Measurements from ENCODE around the gene ZFAND2B.

Gene ZFAND2B

DNA sequence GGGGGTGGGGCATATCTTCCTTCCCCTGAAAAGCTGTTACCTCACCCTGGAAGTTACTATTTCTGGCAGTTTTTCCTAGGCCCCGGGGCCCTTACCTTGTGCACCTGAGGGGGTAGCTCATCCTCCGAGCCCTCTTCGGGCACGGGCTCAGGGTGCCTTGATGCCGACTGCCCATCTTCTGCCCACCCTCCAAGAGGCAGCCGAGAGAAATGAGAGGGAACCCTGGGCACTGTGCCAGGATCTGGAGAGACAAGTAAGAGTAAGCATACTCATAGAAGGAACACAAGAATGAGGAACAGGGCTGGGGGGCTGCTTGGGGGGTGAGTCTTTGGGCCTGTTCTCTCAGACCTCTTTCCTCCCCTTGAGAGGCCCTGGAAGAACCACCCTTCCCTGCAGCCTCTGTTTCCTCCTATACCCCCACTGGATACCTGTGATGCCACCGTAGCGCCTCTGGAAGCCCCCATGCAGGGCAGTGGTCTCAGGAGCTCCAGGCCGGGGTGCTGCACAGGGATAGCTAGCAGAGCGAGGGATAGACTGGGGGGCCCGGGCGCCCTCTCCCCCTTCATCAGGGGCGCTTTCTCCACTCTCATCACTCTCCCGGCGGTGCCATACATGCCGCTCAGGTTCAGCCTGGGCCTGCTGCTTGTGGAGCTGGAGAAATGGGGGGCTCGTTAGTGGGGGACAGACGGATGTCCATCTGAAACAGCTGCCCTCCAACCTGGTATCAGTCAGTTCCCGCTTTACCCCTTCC is 14.2 kb downstream of the ZFAND2B start:
- DNase-seq (ENCODE audit: low spot score), result no peak

DNA sequence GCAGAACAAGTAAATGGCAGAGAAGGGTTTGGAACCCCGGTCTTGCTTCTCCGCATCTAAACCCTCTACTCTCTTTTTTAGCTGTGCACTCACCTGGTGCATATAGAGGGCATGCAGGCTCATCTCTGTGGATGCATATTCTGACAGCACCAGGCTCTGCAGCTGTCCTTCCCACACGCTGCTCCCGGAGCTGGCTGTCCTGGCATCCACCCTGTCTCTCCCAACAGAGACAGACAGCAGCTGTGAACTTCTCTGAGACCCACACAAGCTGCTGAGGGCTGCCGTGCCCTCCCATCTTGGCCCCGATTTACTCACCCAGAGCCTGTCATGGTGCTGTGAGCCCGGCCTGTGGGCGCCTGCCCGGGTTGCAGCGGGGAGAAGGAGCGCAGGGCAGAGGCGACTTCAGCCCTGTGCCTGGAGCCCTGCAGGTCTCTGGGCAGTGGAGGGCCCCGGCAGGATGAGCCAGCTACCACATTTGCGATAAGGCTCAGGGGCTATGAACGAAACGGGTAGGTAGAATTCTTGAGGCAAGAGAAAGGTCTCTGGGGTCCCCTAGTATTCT is 15.5 kb downstream of the ZFAND2B start:
- no peak for DNase-seq (ENCODE audit: low spot score)

DNA sequence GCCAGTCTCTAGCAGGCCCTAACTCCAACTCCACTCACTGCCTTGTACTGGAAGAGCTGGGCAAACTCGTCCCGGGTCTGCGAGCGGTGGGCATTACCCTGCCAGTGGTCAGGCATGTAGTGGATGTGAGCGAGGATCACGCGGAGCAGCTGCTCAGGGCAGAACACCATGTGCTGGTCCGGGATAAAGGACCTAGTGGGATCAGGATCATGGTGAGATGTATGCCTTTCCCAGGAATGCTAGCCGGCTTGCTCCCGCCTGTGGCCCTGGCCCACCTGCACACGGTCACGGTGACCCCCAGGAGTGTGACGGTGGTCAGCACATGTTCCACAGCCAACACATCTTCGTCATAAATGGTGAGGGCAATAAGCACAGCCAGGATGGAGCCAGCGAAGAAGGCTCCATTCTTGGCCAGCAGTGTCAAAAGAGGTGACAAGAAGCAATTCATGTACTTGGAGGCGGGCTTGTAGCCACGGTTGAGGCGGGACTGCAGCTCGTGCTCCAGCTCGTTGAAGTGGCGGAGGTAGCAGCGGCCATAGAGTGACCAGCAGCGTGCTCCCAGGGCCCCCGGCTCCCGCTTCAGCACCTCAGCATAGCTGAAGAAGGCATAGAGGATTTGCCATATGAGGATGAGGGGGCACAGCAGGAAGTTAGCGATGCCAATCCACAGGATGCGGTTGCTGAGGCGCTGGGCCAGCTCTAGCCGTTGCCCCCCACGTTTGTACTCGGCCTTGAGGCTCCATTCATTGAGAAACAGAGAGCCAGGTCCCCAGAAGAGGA is 17.4 kb downstream of the ZFAND2B start:
- no peak for DNase-seq (ENCODE audit: low spot score)

DNA sequence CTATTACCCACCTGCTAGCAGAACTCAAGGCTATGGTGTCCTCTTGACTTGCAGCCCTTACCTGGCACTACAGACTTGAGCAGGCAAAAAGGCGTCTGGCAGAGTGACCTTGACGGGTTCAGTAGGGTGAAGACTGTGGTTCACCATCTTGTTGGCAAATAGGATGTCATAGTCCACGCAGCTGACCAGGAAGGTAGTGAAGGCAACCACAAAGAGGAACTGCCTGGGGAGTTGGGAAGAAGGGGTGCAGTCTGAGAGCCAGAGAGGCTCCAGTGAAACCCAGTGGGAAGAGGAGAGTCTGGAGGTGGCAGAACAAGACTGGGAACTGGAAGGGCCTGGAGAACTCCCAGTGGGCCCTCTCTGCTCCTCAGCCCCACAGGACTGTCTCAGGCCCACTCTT is 18.8 kb downstream of the ZFAND2B start:
- no peak for DNase-seq (ENCODE audit: low spot score)

DNA sequence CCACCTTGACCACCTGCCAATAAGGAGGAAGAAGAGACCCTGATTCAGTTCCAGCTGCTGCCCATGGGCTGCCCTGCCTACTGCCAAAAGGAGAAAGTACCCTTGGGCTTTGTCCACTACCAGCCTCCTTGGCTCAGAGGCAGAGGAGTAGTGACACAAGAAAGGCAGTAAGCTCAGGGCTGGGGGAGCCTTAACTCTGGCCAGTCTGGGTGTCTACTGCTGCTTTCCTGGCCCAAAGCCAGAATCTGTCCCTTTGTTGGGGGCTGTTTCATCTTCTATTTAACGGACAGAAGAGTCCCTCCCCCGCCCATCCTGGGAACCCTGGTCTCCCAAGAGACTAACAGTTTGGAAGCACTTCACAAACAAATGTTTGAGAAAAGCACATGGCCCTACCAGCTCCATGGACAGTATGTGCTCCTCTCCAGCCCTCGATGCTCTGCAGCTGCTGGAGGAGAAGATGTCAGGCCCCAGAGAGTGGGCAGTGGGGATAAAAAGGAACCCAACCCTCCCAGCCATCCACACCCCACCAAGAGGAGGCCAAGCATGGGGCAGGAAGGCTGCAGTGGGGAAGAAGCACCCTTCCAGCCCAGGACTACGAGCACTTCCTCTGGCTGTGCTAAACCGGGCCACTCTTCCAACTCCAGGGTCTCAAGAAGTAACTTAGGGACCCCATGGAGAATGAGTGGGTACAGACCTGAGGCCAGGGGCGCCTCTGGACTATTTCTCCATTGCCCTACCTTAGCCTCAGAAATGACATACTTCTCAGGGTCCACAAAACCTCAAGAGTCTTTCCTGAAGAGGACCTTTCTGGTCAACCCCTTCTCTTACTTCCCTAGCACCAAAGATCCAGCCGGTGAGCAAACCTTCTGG is 21.7 kb downstream of the ZFAND2B start:
- DNase-seq (ENCODE audit: low spot score), result no peak

DNA sequence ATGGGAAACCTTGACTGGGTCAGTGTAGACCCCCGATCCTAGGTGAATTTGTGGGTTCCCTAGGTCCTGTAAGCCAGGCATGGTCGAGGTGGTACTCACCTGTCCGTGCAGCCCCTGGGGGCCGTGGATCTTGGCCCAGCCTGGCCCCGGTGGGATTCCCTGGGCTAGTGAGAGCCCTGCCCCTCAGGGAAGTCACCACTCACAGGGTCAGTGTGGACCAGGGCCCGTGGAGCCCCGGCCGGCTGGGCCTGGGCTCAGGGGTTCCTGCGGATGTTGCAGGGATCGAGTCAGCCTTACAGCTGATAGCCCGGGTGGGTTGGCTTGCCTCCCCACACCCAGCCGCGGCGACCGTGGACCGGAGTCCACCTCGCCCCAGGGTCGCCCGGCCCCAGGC is 22.3 kb downstream of the ZFAND2B start:
- no peak for DNase-seq (ENCODE audit: low spot score)

DNA sequence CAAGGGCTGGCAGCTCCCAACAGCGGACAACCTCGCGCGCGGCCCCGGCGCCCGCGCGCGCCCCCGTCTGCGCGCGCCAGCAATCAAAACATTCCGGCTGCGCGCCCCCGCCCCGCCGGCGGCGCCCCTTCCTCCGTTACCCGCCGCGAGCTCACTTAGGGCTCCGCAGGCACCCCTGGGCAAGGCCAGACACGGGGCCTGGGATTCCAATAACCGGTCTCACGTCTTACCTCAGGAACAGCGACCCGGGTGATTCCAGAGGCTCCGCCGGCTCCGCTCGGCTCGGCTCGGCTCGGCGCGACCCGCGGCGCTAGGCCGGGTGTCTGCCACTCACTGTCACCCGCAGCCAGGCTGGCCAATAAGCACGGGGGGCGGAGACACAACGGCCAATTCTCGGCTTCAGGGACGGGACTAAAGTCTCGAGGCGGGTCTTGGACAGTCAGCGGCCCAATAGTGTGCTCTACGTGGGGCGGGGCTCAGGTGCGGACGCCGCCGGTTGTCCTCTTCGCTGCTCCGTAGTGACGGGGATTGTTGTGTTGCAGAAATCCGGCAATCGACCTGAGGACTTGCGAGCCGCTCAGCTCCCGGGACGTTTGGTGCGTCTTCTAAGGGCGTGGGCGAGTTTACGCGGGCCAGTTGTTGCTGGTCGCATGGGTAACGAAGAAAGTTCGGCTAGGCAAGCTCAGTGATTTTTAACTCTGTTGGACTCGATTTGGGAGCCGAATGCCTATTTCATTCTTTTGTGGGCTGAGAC is 22.9 kb downstream of the ZFAND2B start, which contains the start of the genes ANKZF1 and ATG9A:
Gene ANKZF1 (plus strand): TSS at position 502 of the 754 bp plus-strand sequence. CDS start 452 bp downstream, outside the sequence.
Gene ATG9A (minus strand): TSS at position 332 of the 754 bp plus-strand sequence. CDS start 1,612 bp downstream, outside the sequence.
- DNase-seq (ENCODE audit: low spot score), result peak; percentile 99

DNA sequence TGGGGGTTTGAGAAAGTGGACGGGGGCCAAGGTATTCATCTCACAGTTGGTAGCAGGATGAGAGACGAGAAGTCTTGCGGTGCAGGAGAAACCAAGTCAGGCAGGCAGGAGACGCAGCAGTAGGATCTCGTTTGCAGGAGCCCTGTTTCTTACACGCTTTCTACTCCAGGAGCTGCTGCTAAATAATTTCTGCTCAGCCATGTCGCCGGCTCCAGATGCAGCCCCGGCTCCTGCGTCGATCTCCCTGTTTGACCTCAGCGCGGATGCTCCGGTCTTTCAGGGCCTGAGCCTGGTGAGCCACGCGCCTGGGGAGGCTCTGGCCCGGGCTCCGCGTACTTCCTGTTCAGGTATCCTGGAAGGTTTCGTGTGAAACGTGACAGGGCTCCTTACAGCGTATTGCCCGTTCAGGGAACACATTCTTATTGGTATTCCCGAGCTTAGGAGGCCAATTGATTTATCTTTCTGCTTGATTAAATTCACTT is 23.5 kb downstream of the ZFAND2B start:
- no peak for DNase-seq (ENCODE audit: low spot score)

DNA sequence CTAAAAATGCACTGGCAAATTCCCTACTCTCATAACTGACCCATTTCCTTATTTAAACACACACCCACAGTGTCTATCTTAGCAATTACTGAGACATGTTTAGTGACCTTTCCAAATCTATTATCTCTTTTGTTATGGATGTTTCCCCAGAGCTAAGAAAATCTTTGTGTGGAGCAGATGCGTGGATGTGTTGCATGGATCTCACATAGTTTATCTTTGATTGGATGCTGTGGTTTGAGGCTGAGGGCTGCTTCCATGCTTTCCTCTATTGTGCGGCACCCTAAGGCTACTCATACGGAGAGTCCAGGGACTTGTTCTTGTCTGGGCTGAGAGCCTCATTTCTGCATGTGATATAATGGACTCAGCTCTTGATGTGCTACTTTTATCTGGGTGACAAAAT is 27.7 kb downstream of the ZFAND2B start:
- DNase-seq (ENCODE audit: low spot score), result no peak

DNA sequence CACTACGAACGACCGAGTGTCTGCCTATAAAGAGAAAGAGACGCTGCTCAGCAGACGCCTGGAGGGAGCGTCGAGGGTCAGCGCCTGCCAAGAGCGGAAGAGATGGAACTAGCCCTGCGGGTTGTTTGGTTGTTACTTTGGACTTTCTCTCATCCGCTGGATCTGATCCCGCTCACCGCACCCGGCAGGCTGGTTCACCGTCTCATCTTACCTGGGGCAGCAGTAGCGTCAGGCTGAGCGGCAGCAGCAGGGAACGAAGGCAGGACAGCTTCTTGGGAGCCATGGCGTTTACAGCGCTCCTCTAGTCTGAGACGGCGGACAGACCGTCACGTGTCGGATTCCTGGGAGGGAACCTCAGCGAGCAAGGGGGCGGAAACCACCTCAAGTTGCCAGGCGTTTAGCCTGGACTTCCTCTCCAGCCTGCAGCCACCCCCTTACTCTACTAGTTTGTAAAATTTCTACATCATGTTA is 36.7 kb downstream of the ZFAND2B start:
- no peak for DNase-seq (ENCODE audit: low spot score)

DNA sequence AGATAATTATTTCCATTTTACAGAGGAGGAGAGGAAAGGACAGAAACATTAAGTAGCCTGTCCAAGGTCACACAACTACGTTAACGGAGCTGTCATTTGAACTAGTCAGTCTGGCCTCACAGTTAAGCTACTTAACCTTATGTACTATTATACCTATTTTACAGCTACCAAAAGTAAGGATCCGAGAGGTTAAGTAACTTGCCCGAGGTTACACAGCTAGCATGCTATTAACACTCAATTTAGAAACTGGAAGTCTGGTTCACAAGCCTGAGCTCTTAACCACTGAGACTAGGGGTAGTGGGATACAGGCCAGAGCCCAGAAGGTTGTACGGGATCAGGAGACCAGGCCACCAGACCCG is 38.2 kb downstream of the ZFAND2B start:
- no peak for DNase-seq (ENCODE audit: low spot score)

DNA sequence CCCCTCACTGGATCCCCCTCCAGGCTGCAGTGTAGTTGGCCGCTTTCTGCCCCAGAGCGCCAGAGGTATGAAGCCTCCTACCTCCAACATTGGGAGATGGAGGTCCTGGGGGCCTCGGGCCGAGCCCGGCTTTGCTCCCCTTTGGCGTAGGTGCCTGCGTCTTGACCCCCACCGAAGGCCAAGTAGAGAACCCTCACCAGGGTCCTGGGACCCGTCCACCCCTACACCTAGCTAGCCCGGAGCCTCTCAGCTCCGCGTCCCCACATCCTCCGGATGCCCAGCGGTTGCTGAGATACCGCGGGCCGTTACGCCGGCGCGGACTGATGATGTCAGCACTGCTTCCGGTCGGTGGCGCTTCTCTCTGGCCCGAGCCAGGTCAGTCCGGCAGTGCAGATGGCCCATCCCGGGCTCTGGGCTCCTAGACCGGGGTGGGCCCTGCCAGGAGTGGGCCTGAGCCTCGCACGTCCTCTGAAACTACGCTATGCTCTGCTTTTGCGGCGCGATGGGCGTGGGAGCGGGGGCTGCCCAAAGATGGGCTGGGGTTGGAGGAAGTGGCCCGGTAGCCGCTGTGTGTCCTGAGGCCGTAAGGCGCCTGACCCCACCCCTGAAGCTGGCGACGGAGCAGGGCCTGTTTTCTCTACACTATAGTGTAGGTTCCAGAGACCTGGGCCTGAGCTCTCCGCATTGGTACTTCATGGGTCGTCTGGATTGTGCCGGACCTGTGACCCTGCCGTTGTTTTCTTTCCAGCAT is 38.7 kb downstream of the ZFAND2B start, which contains the start of the genes GLB1L and STK16:
Gene GLB1L (minus strand): TSS at position 297 of the 751 bp plus-strand sequence. CDS start 1,871 bp downstream, outside the sequence.
Gene STK16 (plus strand): TSS at position 332 of the 751 bp plus-strand sequence. CDS start 521 bp downstream, outside the sequence.
- peak; percentile 88 for DNase-seq (ENCODE audit: low spot score)

DNA sequence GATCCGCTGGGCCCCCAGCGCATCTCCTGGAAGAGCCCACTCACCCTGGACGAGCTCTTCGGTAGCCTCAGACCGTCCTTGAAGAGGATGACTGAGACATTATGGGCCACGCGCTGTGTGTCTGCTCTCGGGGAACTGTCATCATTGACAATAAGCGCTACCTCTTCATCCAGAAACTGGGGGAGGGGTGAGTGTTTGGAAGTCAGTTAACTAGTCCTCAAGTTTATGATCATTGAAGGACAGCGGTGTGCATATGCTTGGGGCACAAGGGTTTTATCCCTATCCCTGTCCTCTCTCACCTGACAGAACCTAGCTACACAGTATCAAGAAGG is 39.3 kb downstream of the ZFAND2B start:
- no peak for DNase-seq (ENCODE audit: low spot score)

DNA sequence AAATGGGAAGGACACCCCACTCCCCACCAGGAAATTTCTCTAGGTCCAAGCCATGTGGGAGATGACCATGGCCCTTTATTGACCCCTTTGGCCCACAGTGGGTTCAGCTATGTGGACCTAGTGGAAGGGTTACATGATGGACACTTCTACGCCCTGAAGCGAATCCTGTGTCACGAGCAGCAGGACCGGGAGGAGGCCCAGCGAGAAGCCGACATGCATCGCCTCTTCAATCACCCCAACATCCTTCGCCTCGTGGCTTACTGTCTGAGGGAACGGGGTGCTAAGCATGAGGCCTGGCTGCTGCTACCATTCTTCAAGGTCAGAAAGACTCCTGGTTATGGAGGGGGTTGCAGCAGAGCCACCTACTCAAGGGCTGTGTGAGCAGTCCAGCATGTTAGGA is 40.0 kb downstream of the ZFAND2B start:
- no peak for DNase-seq (ENCODE audit: low spot score)

DNA sequence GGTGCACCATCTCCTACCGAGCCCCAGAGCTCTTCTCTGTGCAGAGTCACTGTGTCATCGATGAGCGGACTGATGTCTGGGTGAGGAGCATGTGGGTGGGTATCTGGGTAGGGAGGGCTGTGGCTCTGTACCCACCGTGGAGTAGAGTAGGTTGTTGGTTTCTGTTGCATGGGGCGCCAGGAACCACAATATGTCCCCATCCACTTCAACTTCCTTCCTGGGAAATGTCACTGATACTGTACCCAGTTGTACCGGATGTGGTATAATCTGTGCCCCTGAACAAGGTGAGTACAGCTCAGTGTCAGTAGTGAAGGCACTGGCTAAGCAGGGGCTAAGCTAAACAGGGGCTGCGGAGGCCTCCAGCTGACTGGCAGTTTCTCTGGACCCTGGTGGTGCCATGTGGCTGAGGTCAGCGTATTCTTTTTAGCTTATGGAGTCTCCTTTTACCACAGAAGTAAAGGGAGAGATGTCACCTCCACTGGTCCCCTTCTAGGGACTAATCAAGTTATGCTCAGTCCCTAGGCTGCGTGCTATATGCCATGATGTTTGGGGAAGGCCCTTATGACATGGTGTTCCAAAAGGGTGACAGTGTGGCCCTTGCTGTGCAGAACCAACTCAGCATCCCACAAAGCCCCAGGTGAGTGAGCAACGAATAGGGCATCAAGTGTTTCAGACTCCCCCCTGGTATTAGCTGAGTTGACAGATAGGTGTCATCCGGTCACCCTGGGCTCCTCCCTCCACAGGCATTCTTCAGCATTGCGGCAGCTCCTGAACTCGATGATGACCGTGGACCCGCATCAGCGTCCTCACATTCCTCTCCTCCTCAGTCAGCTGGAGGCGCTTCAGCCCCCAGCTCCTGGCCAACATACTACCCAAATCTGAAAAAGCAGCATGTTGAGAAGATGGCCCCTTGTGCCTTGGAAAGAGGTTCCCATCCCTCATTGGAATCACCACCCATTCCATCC is 41.4 kb downstream of the ZFAND2B start:
- no peak for DNase-seq (ENCODE audit: low spot score)

DNA sequence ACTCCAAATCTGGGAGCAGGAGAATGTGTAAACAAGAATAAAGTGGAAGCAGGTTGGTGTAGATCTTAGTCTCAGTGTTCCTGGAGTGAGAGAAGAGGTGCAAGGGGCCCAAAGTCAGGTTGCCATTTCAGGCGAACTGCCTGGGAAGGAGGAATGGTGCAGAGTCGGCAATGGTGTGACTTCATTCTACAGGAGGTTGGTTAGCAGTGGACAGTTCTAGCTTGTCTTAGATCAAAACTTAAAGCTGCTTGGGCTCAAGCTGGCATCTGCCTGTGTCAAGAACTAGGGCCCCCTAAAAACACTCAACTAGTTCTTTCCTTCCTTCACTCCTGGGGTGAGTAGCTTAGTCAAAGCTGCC is 42.2 kb downstream of the ZFAND2B start:
- no peak for DNase-seq (ENCODE audit: low spot score)

DNA sequence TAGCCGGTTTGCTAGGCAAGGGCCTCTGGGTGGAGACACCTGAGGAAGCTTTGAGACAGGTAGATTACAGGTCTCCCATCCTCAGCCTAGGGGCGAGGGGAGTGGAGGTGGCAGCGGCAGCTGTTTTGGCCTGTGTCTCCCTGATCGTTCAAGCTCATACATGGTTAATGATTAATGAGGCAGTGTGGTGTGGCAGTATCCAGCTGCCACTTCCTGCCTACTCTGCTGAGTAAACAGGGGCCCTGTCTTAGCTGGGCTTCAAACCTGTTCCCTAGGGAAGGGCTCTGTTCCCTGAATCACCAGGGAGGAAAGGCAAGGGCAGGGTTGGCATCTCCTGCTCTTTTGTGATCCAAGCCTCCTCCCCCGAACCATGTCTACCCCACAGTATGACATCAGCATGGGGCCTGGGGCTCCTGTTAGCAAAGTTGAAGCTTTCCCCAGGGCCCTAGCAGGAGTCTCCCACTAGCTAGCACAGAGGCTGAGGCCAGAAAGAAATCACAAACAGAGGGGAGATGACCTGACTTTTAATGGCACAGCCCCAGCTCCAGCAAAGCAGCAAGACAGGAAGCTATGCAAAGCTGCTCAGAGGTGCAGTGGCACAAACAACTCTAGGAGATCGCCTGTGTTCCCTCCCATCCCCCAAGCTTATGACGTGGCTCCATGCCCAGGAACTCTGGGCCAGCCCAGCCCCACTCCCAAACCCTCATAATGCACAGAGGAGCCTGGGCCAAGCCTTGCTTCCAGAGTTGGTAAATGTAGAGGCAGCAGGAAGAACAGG is 42.8 kb downstream of the ZFAND2B start:
- peak; percentile 72 for DNase-seq (ENCODE audit: low spot score)
